Duodenal mucosa (tissue), 2 donors: ENCODE measurements around the gene PRR33.
"Not testable (repeated sequence)": the region's sequence is repeated elsewhere in the genome, so short reads cannot be mapped to it uniquely, and the experiment has no call there.

Source experiments
- H3K27ac ChIP-seq: one replicate; pipeline ENCODE4 v1.7.0; 2013; ENCODE audit warnings: low read depth, low read length
- H3K27me3 ChIP-seq, 2 donors: one replicate each; pipeline ENCODE4 v1.7.0; 2013; ENCODE audit warnings: low read length in 2 of 2, control low read depth in 1 of 2; ENCODE audit not compliant: insufficient read depth in 2 of 2, control insufficient read depth in 1 of 2
- H3K36me3 ChIP-seq, 2 donors: one replicate each; pipeline ENCODE4 v1.7.0; 2013; ENCODE audit warnings: low read length in 2 of 2, control low read depth in 1 of 2; ENCODE audit not compliant: insufficient read depth in 2 of 2, control insufficient read depth in 1 of 2
- H3K4me1 ChIP-seq, 2 donors: one replicate each; pipeline ENCODE4 v1.7.0; 2013; ENCODE audit warnings: low read length in 2 of 2, control low read depth in 1 of 2; ENCODE audit not compliant: insufficient read depth in 2 of 2, control insufficient read depth in 1 of 2
- H3K4me3 ChIP-seq, 2 donors: one replicate each; pipeline ENCODE4 v1.7.0; 2013; ENCODE audit warnings: low read length in 2 of 2, low read depth in 1 of 2
- H3K9ac ChIP-seq, 2 donors: one replicate each; pipeline ENCODE4 v1.7.0; 2013; ENCODE audit warnings: low read length in 2 of 2, low read depth in 1 of 2
- H3K9me3 ChIP-seq, 2 donors: one replicate each; pipeline ENCODE4 v1.7.0; 2013; ENCODE audit warnings: low read length in 2 of 2, control low read depth in 1 of 2; ENCODE audit not compliant: control insufficient read depth in 1 of 2

The PRR33 gene

GRCh38 chr11:1879941-1880720 is 11.6 kb downstream of the PRR33 start:
- Histone ChIP-seq H3K9ac (no peak overlapping the region), H3K4me3 (no peak overlapping the region), H3K4me1 (peaks cover 0 to 10% of the 10 kb centered on the region in 2 donors)

GRCh38 chr11:1879342-1879940 is 12.3 kb downstream of the PRR33 start:
- no peak overlapping the region for H3K4me3 ChIP-seq
- no peak overlapping the region for H3K9ac ChIP-seq
- no peak overlapping the region for H3K27ac ChIP-seq
- H3K4me1 ChIP-seq: peaks cover 0 to 10% of the 10 kb centered on the region in 2 donors
- no peaks in the 10 kb centered on the region for H3K9me3 ChIP-seq
- peaks cover 0 to 5% of the 10 kb centered on the region in 2 donors for H3K36me3 ChIP-seq
- no peaks in the 10 kb centered on the region for H3K27me3 ChIP-seq

More at GRCh38 chr11:1879941-1880720, 11.6 kb downstream of the PRR33 start:
- Histone ChIP-seq H3K27ac (peak overlapping the region; percentile 50), H3K9me3 (no peaks in the 10 kb centered on the region), H3K27me3 (no peaks in the 10 kb centered on the region), H3K36me3 (peaks cover 0 to 11% of the 10 kb centered on the region in 2 donors)

- H3K27me3 ChIP-seq: no peaks in the 10 kb centered on the region
- H3K9me3 ChIP-seq: no peaks in the 10 kb centered on the region
- H3K27ac ChIP-seq: no peak overlapping the region
- peaks cover 0 to 10% of the 10 kb centered on the region in 2 donors for H3K4me1 ChIP-seq
- no peak overlapping the region for H3K4me3 ChIP-seq
- no peaks in the 10 kb centered on the region for H3K36me3 ChIP-seq
- no peak overlapping the region for H3K9ac ChIP-seq
Measured at GRCh38 chr11:1878137-1879031, 13.3 kb downstream of the PRR33 start.

- Histone ChIP-seq H3K4me3 (no peak overlapping the region), H3K9ac (no peak overlapping the region), H3K4me1 (peaks cover 0 to 10% of the 10 kb centered on the region in 2 donors), H3K36me3 (no peaks in the 10 kb centered on the region), H3K27me3 (no peaks in the 10 kb centered on the region), H3K27ac (peak overlapping the region; percentile 20), H3K9me3 (no peaks in the 10 kb centered on the region)
Measured at GRCh38 chr11:1877211-1878136, 14.2 kb downstream of the PRR33 start.

GRCh38 chr11:1876361-1877063 is 15.2 kb downstream of the PRR33 start:
- Histone ChIP-seq H3K9me3 (no peaks in the 10 kb centered on the region), H3K36me3 (no peaks in the 10 kb centered on the region), H3K4me3 (no peak overlapping the region), H3K4me1 (peaks cover 0 to 7% of the 10 kb centered on the region in 2 donors), H3K9ac (no peak overlapping the region), H3K27me3 (no peaks in the 10 kb centered on the region), H3K27ac (no peak overlapping the region)

- H3K4me3 ChIP-seq, H3K9me3 ChIP-seq, H3K9ac ChIP-seq, H3K27me3 ChIP-seq, H3K27ac ChIP-seq, H3K36me3 ChIP-seq: not testable (repeated sequence)
- peaks cover 0 to 11% of the 10 kb centered on the region in 2 donors for H3K4me1 ChIP-seq
Measured at GRCh38 chr11:1875851-1876301, 15.8 kb downstream of the PRR33 start.

- Histone ChIP-seq H3K9me3 (no peaks in the 10 kb centered on the region), H3K9ac (no peak overlapping the region), H3K36me3 (no peaks in the 10 kb centered on the region), H3K4me3 (no peak overlapping the region), H3K27ac (no peak overlapping the region), H3K27me3 (no peaks in the 10 kb centered on the region), H3K4me1 (peaks cover 0 to 11% of the 10 kb centered on the region in 2 donors)
Measured at GRCh38 chr11:1875093-1875850, 16.4 kb downstream of the PRR33 start.

- H3K36me3 ChIP-seq, H3K27ac ChIP-seq, H3K9ac ChIP-seq, H3K27me3 ChIP-seq, H3K4me3 ChIP-seq, H3K9me3 ChIP-seq: not testable (repeated sequence)
- H3K4me1 ChIP-seq: peaks cover 0 to 15% of the 10 kb centered on the region in 2 donors
Measured at GRCh38 chr11:1874441-1875092, 17.1 kb downstream of the PRR33 start.
